ENCODE measurements around the gene GFI1.

GRCh38 chr1:92442351-92442750 is 44.4 kb downstream of the GFI1 start:
- TF ChIP-seq, protein P1, sequence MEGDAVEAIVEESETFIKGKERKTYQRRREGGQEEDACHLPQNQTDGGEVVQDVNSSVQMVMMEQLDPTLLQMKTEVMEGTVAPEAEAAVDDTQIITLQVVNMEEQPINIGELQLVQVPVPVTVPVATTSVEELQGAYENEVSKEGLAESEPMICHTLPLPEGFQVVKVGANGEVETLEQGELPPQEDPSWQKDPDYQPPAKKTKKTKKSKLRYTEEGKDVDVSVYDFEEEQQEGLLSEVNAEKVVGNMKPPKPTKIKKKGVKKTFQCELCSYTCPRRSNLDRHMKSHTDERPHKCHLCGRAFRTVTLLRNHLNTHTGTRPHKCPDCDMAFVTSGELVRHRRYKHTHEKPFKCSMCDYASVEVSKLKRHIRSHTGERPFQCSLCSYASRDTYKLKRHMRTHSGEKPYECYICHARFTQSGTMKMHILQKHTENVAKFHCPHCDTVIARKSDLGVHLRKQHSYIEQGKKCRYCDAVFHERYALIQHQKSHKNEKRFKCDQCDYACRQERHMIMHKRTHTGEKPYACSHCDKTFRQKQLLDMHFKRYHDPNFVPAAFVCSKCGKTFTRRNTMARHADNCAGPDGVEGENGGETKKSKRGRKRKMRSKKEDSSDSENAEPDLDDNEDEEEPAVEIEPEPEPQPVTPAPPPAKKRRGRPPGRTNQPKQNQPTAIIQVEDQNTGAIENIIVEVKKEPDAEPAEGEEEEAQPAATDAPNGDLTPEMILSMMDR (IDR thresholded peaks at IDR 0.05; ENCODE audit: poor library complexity) = no peak
- TF ChIP-seq EZH2phosphoT487 (IDR thresholded peaks at IDR 0.05; ENCODE audit: low read depth, severe bottlenecking, unreplicated experiment) = no peak
- no peak for TF ChIP-seq EZH2 (IDR thresholded peaks at IDR 0.05; ENCODE audit: borderline replicate concordance)
